Measurements from ENCODE around the gene CLIC2.

The CLIC2 gene

GRCh38 chrX:155262970-155263754 is 71.3 kb downstream of the CLIC2 start:
- DNase-seq (ENCODE audit: low read depth): no peak

GRCh38 chrX:155259752-155260151 is 74.7 kb downstream of the CLIC2 start:
- DNase-seq (ENCODE audit: low read depth): no peak

- no peak for DNase-seq (ENCODE audit: low read depth)
Measured at GRCh38 chrX:155251391-155251790, 83.0 kb downstream of the CLIC2 start.

- DNase-seq (ENCODE audit: low read depth): no peak
Measured at GRCh38 chrX:155247497-155247896, 86.9 kb downstream of the CLIC2 start.

- DNase-seq (ENCODE audit: low read depth): no peak
Measured at GRCh38 chrX:155246748-155247147, 87.7 kb downstream of the CLIC2 start.

- DNase-seq (ENCODE audit: low read depth): no peak
Measured at GRCh38 chrX:155242300-155242699, 92.1 kb downstream of the CLIC2 start.

- DNase-seq (ENCODE audit: low read depth): no peak
Measured at GRCh38 chrX:155237719-155238118, 96.7 kb downstream of the CLIC2 start.

- no peak for DNase-seq (ENCODE audit: low read depth)
Measured at GRCh38 chrX:155235891-155236290, 98.5 kb downstream of the CLIC2 start.

- DNase-seq (ENCODE audit: low read depth): no peak
Measured at GRCh38 chrX:155231163-155231562, 103.3 kb downstream of the CLIC2 start.
